HG03457 (cell line): ENCODE data around the gene PER1.
"Not testable (repeated sequence)": the region's sequence is repeated elsewhere in the genome, so short reads cannot be mapped to it uniquely, and the experiment has no call there.

Source experiments
- ATAC-seq: cut with Tn5 transposase; IDR thresholded peaks from one replicate; pipeline ENCODE4 v1.9.1; 2021; ENCODE audit warnings: moderate number of reproducible peaks; ENCODE audit not compliant: unreplicated experiment

Gene PER1

GRCh38 chr17:8152112-8152775 lies at the start of gene PER1:
Gene PER1, minus strand, starts transcription at chr17:8152404. Its CDS starts 1,698 bp downstream, at chr17:8150706.
- ATAC-seq, result no peak

GRCh38 chr17:8192070-8192815 lies 40.0 kb upstream of the PER1 start:
- no peak for ATAC-seq

- no peak for ATAC-seq
Measured at GRCh38 chr17:8190506-8190905, 38.3 kb upstream of the PER1 start.

- peak; percentile 26 for ATAC-seq
Measured at GRCh38 chr17:8189711-8190477, 37.7 kb upstream of the PER1 start, which contains the start of gene BORCS6. Gene BORCS6, minus strand, starts transcription at chr17:8190180. Its CDS starts 40 bp downstream, at chr17:8190140.

GRCh38 chr17:8189041-8189710 lies 37.0 kb upstream of the PER1 start:
- no peak for ATAC-seq

- no peak for ATAC-seq
Measured at GRCh38 chr17:8188263-8188839, 36.1 kb upstream of the PER1 start.

- peak; percentile 28 for ATAC-seq
Measured at GRCh38 chr17:8187517-8188262, 35.5 kb upstream of the PER1 start.

GRCh38 chr17:8186787-8187516 lies 34.7 kb upstream of the PER1 start:
- ATAC-seq, result peak; percentile 17

- ATAC-seq, result no peak
Measured at GRCh38 chr17:8186446-8186786, 34.2 kb upstream of the PER1 start.

- ATAC-seq, result no peak
Measured at GRCh38 chr17:8185582-8186445, 33.6 kb upstream of the PER1 start.

- no peak for ATAC-seq
Measured at GRCh38 chr17:8176998-8177731, 25.0 kb upstream of the PER1 start.

- ATAC-seq, result no peak
Measured at GRCh38 chr17:8176197-8176940, 24.2 kb upstream of the PER1 start, which contains the start of gene TMEM107. Gene TMEM107, minus strand, starts transcription at chr17:8176380. Its CDS starts 94 bp downstream, at chr17:8176286.

GRCh38 chr17:8175795-8176196 lies 23.6 kb upstream of the PER1 start:
- no peak for ATAC-seq

GRCh38 chr17:8173871-8174322 lies 21.7 kb upstream of the PER1 start:
- no peak for ATAC-seq

GRCh38 chr17:8173056-8173870 lies 21.1 kb upstream of the PER1 start:
- peak; percentile 67 for ATAC-seq

- ATAC-seq, result not testable (repeated sequence)
Measured at GRCh38 chr17:8170186-8170585, 18.0 kb upstream of the PER1 start.
